GM15510 (cell line): ENCODE measurements around the gene CAPS.

Experiments used
- POLR2A ChIP-seq: IDR thresholded peaks from 3 replicates; pipeline ENCODE4 v1.6.1; 2011; ENCODE audit warnings: borderline replicate concordance; ENCODE audit not compliant: insufficient read length; ENCODE audit errors: extremely low read depth

Gene CAPS

GRCh38 chr19:5954293-5954692 is 40.2 kb downstream of the CAPS start:
- no peak for TF ChIP-seq POLR2A

- TF ChIP-seq POLR2A = no peak
Measured at GRCh38 chr19:5955636-5955935, 41.5 kb downstream of the CAPS start.

GRCh38 chr19:5956323-5956722 is 42.3 kb downstream of the CAPS start:
- TF ChIP-seq POLR2A = no peak

GRCh38 chr19:5956728-5957127 is 42.7 kb downstream of the CAPS start:
- no peak for TF ChIP-seq POLR2A

GRCh38 chr19:5957170-5957569 is 43.1 kb downstream of the CAPS start:
- no peak for TF ChIP-seq POLR2A

GRCh38 chr19:5958074-5958850 is 44.2 kb downstream of the CAPS start:
- TF ChIP-seq POLR2A = no peak

GRCh38 chr19:5958851-5959122 is 44.7 kb downstream of the CAPS start:
- no peak for TF ChIP-seq POLR2A

- no peak for TF ChIP-seq POLR2A
Measured at GRCh38 chr19:5959260-5960004, 45.4 kb downstream of the CAPS start.

GRCh38 chr19:5960005-5961001 is 46.2 kb downstream of the CAPS start:
- no peak for TF ChIP-seq POLR2A

GRCh38 chr19:5961969-5962945 is 48.2 kb downstream of the CAPS start:
- no peak for TF ChIP-seq POLR2A

- TF ChIP-seq POLR2A = no peak
Measured at GRCh38 chr19:5963855-5964254, 49.8 kb downstream of the CAPS start.

- no peak for TF ChIP-seq POLR2A
Measured at GRCh38 chr19:5964816-5965565, 50.9 kb downstream of the CAPS start.
